Epithelial cell of proximal tubule (primary cell): ENCODE measurements around the gene CERS3. TPM values are rescaled to one million over a fixed set of nuclear protein-coding genes. Genes with fewer than 3 reads are reported as not detected.

ENCODE experiments used
- DNase-seq: peaks from one replicate; pipeline ENCODE4 v3.0.0-alpha.2; 2011; ENCODE audit warnings: low read depth
- H3K4me3 ChIP-seq: 2 replicates; pipeline ENCODE4 v1.5.1; 2011; ENCODE audit warnings: low read depth, mild to moderate bottlenecking, low read length
- CTCF ChIP-seq: conservative IDR thresholded peaks from 2 replicates; pipeline ENCODE4 v1.5.1; 2012; ENCODE audit warnings: low read depth, mild to moderate bottlenecking, low read length
- total RNA-seq: library from RNA; depleted of rRNA; stranded (reverse); fragments of >200 nt; gene quantifications from 2 replicates; pipeline ENCODE4 v1.2.3, GENCODE V29; 2015

The CERS3 gene
- total RNA-seq, 1 donor from 2014 or later: not detected

- TF ChIP-seq CTCF: no peak
- DNase-seq: no peak
- no peak overlapping the region for H3K4me3 ChIP-seq
Observed at GRCh38 chr15:100569391-100569790, 40.6 kb upstream of the CERS3 start.

DNA sequence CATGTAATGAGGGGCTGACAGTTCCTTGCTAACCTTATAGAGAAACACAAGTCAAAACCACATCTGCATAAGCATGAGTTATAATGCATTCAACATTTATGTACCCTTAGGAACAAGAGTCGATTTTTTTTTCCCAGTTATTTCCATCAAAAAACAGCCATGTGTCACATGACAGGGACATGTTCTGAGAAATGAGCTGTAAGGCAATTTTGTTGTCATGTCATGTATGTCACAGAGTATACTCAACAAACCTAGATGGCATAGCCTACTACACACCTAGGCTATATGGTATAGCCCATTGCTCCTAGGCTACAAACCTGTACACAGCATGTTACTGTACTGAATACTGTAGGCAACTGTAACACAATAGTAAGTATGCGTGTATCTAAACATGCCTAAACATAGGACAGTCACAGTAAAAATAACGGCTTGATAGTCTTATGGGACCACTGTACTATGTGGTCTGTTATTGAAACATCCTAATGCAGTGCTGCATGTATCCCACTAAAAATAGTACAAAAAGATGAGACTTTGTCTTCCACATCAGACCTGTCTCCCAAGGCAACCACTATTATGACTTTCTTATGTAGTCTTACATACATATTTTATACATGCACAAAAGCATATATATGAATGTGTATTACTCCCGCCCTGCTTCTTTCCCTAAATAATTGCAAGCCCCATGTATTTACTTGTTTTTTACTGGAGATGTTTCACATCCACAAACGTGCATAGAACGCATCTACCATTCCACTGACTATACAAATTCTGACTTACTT lies 38.3 kb upstream of the CERS3 start:
- no peak overlapping the region for H3K4me3 ChIP-seq
- TF ChIP-seq CTCF: no peak
- no peak for DNase-seq

DNA sequence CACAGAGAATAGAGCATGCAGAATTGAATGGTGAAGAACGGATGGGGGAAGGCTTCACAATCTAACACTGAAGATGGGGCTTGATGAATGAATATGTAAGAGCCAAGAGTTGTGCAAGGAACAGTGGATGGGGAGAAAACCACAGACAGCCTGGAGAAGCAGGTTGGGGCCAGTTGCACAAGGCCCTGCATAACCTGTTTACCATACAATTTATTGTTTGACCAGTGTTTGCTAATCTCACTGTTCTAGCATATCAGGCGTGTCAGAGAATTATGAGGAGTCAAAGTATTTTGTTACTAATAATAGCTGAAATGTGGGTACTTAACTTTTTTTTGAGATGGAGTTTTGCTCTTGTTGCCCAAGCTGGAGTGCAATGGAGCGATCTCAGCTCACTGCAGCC lies 36.8 kb upstream of the CERS3 start:
- no peak for TF ChIP-seq CTCF
- DNase-seq: no peak
- H3K4me3 ChIP-seq: no peak overlapping the region

- no peak overlapping the region for H3K4me3 ChIP-seq
- DNase-seq: no peak
- TF ChIP-seq CTCF: no peak
Observed at GRCh38 chr15:100560323-100560722, 31.6 kb upstream of the CERS3 start.

- no peak for TF ChIP-seq CTCF
- H3K4me3 ChIP-seq: no peak overlapping the region
- peak; percentile 4 for DNase-seq
Observed at GRCh38 chr15:100559330-100559729, 30.6 kb upstream of the CERS3 start.

DNA sequence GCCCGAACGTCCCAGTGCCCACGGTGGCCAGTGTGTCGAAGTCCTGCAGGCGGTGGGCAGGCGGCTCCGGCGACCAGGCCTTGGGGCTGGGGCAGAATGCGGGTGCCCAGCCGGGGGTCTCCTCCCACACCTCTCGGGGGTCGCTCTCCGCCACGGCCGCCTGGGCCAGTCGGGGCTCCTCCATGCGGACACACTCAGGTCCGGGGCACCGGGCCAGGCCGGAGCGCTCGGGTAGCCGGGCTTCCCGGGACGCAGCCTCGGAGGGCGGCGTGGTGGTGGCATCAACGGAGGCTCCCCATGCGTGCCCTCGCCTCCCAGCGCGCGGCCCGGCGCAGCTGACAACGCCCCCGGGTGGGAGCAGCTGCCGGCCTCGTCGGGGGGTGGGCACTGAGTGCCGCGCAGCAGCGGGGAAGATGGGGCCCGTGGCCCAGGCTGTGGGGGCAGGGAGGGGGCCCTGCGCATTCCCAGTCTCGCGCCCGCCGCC lies 30.1 kb upstream of the CERS3 start:
- H3K4me3 ChIP-seq: no peak overlapping the region
- TF ChIP-seq CTCF: no peak
- no peak for DNase-seq

DNA sequence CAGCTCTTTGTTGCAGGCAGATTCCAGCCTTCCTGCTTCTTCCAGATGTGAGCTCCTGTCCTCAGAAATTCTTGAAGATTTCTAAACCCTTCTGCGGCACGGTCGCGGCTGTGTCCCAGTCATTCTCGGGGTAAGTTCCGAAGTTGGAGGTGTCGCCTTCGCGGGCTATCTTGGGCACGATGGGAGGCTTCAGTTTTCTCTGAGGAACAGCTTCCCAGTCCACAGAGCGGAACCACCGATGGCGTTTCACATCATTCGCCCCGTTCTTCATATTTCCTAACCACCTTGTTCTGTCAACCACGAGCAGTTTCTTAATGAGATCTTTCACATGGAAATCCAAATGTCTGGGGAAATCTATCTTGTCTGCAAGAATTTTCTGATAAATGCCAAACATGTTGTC lies 24.7 kb upstream of the CERS3 start:
- DNase-seq: no peak
- no peak for TF ChIP-seq CTCF
- no peak overlapping the region for H3K4me3 ChIP-seq
